GM12874 (cell line): ENCODE measurements around the gene FNIP1.

Experiments
- CTCF ChIP-seq: IDR thresholded peaks from 2 replicates; pipeline ENCODE4 v1.5.1; 2011; ENCODE audit warnings: low read depth, mild to moderate bottlenecking, control low read depth, low read length, moderate library complexity; ENCODE audit not compliant: insufficient read depth

The FNIP1 gene

GRCh38 chr5:131671994-131672655, 124.7 kb downstream of the FNIP1 start:
- no peak for TF ChIP-seq CTCF

GRCh38 chr5:131671409-131671808, 125.4 kb downstream of the FNIP1 start:
- no peak for TF ChIP-seq CTCF

GRCh38 chr5:131664929-131665328, 131.9 kb downstream of the FNIP1 start:
- no peak for TF ChIP-seq CTCF

GRCh38 chr5:131661933-131662332, 134.9 kb downstream of the FNIP1 start:
- no peak for TF ChIP-seq CTCF

- no peak for TF ChIP-seq CTCF
These were observed 137.0 kb downstream of the FNIP1 start for GRCh38 chr5:131659841-131660240.

- TF ChIP-seq CTCF, result no peak
These were observed 137.5 kb downstream of the FNIP1 start for GRCh38 chr5:131659290-131659689.

GRCh38 chr5:131654776-131655175, 142.0 kb downstream of the FNIP1 start:
- TF ChIP-seq CTCF, result no peak
